ENCODE results near the gene KIF26B.

GRCh38 chr1:245486775-245487470 is 332.1 kb downstream of the KIF26B start:
- TF ChIP-seq CTCF (conservative IDR thresholded peaks at IDR 0.05; ENCODE audit: low read depth, low read length) (no peak), EZH2 (IDR thresholded peaks at IDR 0.05; ENCODE audit: low read length, unreplicated experiment) (no peak), EZH2phosphoT487 (IDR thresholded peaks at IDR 0.05; ENCODE audit: borderline replicate concordance, low read length) (no peak)
